NCI-H2029 (cell line): ENCODE measurements around the gene CNNM3.

Experiments
- DNase-seq: peaks from one replicate; lab custom pipeline; 2025; lab: John Stamatoyannopoulos, UW

CNNM3 gene

GRCh38 chr2:96819128-96819875, 3.2 kb downstream of the CNNM3 start:
- DNase-seq = peak; percentile 52

DNA sequence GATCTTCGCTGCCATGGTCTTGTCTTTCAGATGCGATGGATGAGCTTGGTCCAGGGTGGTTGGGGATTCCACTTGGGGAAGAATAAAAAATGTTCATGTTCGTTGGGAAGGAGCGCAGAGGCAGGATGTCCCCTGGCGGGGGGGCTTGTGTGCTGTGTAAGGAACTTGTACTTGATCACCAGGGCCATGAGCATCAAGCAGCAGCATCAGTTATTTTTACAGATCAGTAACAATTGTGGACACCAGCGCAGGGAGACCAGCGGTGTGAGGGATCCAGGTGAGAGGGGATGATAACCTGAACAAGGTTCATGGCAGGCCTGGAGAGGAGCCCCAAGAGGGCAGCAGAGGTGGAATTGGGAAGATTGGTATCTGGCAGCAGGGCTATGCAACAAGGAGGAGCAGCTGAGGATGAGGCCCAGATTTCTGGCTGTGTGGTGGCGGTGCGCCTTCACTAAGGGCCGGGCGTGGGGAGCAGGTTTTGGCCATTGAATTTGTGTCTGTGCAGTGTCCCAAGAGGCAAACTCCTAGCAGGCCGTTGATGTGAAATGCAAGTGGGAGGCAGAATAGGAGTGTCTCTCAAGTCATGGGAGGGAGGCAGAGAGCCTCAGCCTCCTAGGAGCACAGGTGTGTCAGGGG, 3.9 kb downstream of the CNNM3 start:
- no peak for DNase-seq

DNA sequence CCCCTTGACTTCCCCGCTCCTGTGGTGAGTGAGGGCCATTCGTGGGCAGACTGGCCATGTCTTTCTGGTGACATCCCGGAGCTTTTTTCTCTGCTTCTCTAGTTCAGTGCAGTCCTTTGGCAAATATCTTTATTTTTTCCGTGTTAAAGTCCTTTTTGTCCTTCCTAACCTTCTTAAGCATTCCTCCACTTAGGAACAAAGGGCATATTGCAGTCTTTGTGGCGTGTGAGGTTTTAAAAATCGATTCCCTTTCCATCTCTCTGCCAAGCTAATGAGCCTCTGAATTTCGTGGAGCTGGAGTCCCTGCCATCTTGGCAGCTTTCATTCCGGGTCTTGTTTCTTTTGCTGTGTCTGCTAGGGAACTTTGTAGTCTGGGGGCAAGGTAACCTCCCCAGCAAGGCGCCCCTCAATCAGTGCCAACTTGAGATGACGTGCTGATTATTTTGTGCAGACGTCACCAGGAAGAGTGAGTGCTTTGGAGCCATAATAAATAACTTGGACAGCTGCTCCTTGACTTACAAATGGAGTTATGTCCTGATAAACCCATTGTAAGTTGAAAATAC, 5.1 kb downstream of the CNNM3 start:
- DNase-seq = no peak

DNA sequence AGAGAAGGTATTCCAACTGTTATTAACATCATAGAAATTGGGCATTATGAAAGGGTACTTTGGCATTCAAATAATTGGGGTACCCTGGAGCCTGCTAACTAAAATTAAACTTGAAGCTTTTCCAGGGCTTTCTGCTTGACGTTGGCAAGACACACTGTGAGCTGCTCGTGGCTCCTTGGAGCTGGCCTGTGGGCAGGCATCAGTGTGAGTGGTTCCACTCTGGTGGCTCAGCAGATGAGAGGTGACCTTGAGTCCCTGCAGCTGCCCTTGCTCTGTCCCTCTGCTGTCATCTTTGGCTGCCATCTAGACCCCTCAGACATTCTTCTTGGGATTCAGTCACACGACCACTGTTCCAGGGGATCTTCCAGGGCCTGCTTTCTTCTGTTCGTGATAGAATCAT, 6.7 kb downstream of the CNNM3 start:
- no peak for DNase-seq

- DNase-seq = no peak
Measured at GRCh38 chr2:96823198-96823597, 7.1 kb downstream of the CNNM3 start.

- DNase-seq = no peak
Measured at GRCh38 chr2:96824079-96824870, 8.2 kb downstream of the CNNM3 start.

GRCh38 chr2:96825057-96825456, 9.0 kb downstream of the CNNM3 start:
- DNase-seq = no peak

DNA sequence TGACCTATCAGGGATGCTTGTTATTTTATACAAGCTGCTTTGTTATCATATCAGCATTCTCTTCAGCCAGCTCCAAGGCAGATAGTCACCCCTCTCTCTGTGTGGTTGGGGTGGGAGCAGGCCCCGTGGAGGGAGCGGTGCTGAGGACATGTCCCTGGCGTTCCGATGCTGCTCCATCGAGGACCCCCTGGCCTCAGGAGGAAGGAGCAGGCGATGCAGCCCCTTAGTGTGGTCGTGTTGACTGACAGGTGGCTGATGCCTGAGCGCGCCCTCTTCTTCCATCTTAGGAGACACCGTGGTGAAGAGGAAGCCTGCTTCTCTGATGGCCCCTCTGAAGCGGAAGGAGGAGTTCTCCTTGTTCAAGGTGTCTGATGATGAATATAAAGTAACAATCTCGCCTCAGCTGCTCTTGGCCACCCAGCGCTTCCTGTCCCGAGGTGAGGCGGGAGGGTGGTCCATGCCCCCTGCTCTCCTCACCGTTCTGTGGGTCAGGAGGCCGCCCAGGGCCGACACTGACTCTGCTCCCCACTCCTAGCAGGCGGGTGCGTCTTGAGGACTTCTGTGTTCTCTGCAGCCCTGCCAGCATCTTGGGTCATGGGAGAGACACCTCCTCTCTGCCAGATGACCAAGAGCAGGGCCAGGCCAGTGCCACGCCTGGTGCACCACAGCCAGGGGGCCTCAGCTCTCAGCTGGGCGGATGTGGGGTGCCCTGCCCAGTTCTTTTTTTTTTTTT, 10.6 kb downstream of the CNNM3 start:
- no peak for DNase-seq

DNA sequence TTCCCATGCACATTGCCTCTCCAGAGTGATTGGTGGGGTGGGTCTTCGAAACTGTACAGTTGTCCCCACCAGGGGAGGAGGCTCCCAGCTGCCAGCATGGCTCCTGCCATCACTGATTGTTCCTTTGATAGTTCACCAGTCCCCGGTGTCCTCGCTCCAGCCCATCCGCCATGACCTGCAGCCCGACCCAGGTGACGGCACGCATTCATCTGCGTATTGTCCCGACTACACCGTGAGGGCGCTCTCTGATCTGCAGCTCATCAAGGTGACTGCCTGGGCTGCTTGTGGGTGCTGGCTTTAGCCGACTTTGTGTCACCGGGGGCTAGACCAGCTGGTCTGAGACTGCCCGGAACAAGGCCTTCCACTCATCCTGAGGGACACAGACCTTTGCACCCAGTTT, 12.4 kb downstream of the CNNM3 start:
- no peak for DNase-seq

GRCh38 chr2:96828874-96829273, 12.8 kb downstream of the CNNM3 start:
- DNase-seq = no peak

DNA sequence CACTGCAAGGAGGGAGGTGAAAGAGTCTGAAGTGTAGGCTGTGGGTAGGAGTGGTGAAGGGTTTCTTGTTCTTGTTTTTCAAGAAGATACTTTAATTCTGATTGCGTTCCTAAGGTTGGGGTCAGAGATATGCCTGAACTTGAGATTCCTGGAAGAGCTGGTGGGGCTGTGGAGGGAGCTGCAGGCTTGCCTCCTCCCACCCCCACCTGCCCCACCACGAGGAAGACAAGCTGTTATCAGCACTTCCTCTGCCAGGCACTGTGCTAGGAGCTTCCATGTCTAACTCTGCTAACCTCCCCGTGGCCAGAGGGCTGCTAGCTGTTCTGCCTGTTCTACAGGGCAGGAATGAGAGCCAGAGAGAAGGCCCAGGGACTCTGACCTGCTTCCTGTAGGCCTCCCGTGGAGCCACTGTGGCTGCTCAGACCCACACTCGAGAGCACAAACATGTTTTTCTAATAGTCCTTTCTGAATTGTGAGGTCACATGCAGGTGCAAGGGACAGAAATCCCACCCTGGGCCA, 14.0 kb downstream of the CNNM3 start:
- DNase-seq = no peak

GRCh38 chr2:96831679-96832078, 15.6 kb downstream of the CNNM3 start:
- DNase-seq = no peak

GRCh38 chr2:96832408-96832753, 16.3 kb downstream of the CNNM3 start:
- DNase-seq = no peak

DNA sequence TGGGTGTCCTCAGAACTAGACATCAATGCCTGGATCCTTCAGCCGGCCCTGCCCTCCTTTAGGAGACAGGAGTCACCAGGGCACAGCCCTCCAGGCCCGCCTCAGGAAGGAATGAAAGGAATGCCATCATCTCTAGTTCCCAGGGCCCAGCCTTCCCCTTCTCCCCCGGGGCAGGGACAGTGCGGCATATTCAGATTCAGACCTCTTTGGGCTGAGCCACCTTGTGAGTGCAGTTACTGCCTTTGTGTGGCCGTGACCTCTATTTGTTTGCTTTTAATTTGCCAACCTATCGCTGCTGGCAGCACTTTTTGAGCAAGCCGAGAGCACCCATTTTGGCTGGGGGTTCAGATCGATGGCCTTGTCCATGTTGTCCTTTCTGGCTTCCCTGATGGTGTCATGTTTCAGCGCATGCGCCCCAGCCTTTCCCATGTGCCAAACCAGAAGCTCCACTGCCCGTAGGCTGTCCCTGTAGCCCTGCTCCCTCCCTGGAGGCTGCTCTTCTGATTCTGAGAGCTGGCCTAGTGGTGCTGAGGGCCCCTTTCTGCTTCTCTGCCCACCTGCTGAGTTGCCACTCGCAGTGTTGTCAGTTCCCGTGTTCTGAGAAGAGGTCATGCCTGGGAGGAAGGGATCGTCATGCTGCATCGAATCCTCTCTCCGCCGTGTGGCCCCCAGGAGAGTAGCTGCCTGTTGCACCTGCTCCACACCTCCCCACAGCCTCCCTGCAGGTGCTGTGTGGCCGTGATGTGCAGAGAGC, 16.9 kb downstream of the CNNM3 start:
- peak; percentile 80 for DNase-seq

DNA sequence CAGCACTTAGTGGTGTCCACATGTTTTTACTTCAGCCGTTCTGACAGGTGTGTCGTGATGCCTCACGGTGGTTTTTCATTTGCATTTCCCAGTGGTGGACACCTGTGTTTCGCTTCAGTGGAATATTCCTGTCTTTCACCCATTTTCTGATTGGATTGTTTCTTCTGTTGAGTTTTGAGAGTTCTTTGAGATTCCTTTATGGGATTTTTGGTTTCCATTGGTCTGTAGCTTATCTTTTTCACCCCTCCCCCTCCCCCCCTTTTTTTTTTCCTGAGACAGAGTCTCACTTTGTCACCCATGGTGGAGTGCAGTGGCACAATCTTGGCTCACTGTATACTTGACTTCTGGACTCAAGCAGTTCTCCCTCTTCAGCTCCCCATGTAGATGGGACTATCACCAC, 19.8 kb downstream of the CNNM3 start:
- no peak for DNase-seq

- no peak for DNase-seq
Measured at GRCh38 chr2:96837575-96837974, 21.5 kb downstream of the CNNM3 start.

- no peak for DNase-seq
Measured at GRCh38 chr2:96838345-96839292, 22.6 kb downstream of the CNNM3 start.

DNA sequence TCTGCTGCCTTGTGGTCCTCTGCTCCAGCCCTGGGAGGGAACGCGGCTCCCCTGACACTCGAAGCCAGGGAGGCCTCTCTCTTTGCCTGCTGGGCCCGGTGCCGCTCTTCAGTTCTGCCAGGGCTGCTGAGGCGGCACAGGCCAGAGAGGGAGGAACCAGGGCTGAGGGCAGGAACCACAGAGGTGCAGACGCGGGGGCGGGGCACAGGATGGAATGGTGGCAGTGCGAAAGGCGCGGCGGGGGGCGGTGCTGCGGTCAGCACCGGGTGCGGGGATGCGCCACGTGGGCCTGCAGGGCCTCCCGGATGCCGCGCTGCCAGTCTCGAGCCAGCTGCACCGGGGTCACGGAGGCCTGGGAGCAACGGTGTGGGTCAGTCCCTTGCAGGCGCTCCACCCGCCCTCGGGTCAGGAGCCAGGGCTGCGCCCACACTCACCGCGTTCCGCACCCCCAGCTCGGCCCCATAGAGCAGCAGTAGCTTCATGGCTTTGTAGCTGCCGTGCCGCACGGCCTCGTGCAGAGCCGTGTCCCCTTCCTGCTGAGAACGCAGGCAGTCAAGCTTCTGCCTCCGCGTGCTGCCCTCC, 23.3 kb downstream of the CNNM3 start:
- no peak for DNase-seq
